Hepatocyte (in vitro differentiated cells): ENCODE results near the gene CDON. TPM values are rescaled to one million over a fixed set of nuclear protein-coding genes. Genes with fewer than 3 reads are reported as not detected.

Source experiments
- DNase-seq: peaks from one replicate; pipeline ENCODE4 v3.0.0-alpha.2; 2016; ENCODE audit warnings: low spot score
- H2AFZ ChIP-seq: fragments of 200-600 bp; sonication (generic); 2 replicates; pipeline ENCODE4 v1.6.0; 2016; ENCODE audit warnings: antibody characterized with exemption, mild to moderate bottlenecking
- H3K27ac ChIP-seq: fragments of 200-600 bp; sonication (generic); 2 replicates; pipeline ENCODE4 v1.5.1; 2016; ENCODE audit warnings: mild to moderate bottlenecking
- H3K27me3 ChIP-seq: fragments of 200-600 bp; sonication (generic); 2 replicates; pipeline ENCODE4 v1.6.1; 2016
- H3K36me3 ChIP-seq: fragments of 200-600 bp; sonication (generic); replicated peaks from 2 replicates; pipeline ENCODE4 v1.5.1; 2016; ENCODE audit warnings: low read depth; ENCODE audit not compliant: insufficient read depth
- H3K4me1 ChIP-seq: fragments of 200-600 bp; sonication (generic); 2 replicates; pipeline ENCODE4 v1.5.1; 2016; ENCODE audit warnings: mild to moderate bottlenecking, moderate library complexity; ENCODE audit not compliant: insufficient read depth
- H3K4me2 ChIP-seq: fragments of 200-600 bp; sonication (generic); 2 replicates; pipeline ENCODE4 v1.6.0; 2016
- H3K4me3 ChIP-seq: fragments of 200-600 bp; sonication (generic); 2 replicates; pipeline ENCODE4 v1.5.1; 2016; ENCODE audit warnings: mild to moderate bottlenecking
- H3K79me2 ChIP-seq: fragments of 200-600 bp; sonication (generic); 2 replicates; pipeline ENCODE4 v1.6.0; 2017; ENCODE audit warnings: mild to moderate bottlenecking
- H3K9me2 ChIP-seq: fragments of 200-600 bp; sonication (generic); replicated peaks from 2 replicates; pipeline ENCODE4 v1.6.0; 2017; ENCODE audit warnings: mild to moderate bottlenecking; ENCODE audit not compliant: insufficient read depth
- H3K9me3 ChIP-seq: fragments of 200-600 bp; sonication (generic); 2 replicates; pipeline ENCODE4 v1.5.1; 2016; ENCODE audit warnings: low read depth, mild to moderate bottlenecking
- H4K20me1 ChIP-seq: fragments of 200-600 bp; sonication (generic); 2 replicates; pipeline ENCODE4 v1.6.0; 2016; ENCODE audit warnings: mild to moderate bottlenecking; ENCODE audit not compliant: insufficient read depth, poor library complexity, severe bottlenecking
- EZH2 ChIP-seq: fragments of 200-600 bp; sonication (generic); IDR thresholded peaks from 2 replicates; pipeline ENCODE4 v1.6.1; 2016; ENCODE audit warnings: antibody characterized with exemption, mild to moderate bottlenecking, borderline replicate concordance
- EZH2phosphoT487 ChIP-seq: fragments of 200-600 bp; sonication (generic); IDR thresholded peaks from one replicate; pipeline ENCODE4 v1.6.1; 2018; ENCODE audit warnings: antibody characterized with exemption, mild to moderate bottlenecking, low read depth, moderate library complexity; ENCODE audit not compliant: unreplicated experiment, severe bottlenecking
- WGBS: methylation state at CpG from one replicate; pipeline ENCODE4 v1.1.6; 2016; ENCODE audit warnings: low lambda C conversion rate; ENCODE audit errors: missing lambda C conversion rate; 5-methylcytosine and 5-hydroxymethylcytosine counted together
- polyA plus RNA-seq: library from polyadenylated mRNA; unstranded; fragments of >200 nt; fragmentation: Nextera tagmentation; extraction: Ambion mirVana; gene quantifications from 2 replicates; pipeline ENCODE4 v1.2.1, GENCODE V29; 2016
- total RNA-seq: library from RNA; depleted of rRNA; stranded (reverse); fragments of >200 nt; gene quantifications from 2 replicates; pipeline ENCODE4 v1.2.3, GENCODE V29; 2014
- TF ChIP-seq, protein P1 (sequence below): fragments of 200-600 bp; sonication (generic); IDR thresholded peaks from 2 replicates; pipeline ENCODE4 v1.5.1; 2016; ENCODE audit warnings: antibody characterized with exemption, mild to moderate bottlenecking; ENCODE audit not compliant: poor library complexity

The CDON gene
- total and polyA plus RNA-seq, 2 experiments from 2014 or later = 17.5 to 41.9 TPM

DNA sequence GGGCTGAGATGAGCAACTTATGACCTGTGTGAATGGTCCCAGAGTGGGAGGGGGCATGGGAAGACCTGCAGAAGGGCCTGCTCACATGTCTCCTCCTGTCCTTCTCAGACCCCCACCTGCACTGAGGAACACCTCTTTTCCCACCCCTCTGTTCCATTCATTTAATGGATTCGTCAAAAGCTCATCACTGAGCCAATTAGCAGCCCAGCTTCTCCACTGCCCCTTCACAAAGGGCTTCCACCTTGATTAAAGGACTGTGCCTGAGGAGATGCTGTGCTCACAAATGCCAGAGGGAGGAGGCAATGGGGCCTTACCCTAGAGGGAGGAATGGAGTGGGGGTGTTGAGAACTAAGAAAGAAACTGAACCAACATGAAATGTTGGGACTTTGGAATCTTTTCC is 14.0 kb upstream of the CDON start:
- no peak overlapping the region for H2AFZ ChIP-seq
- H3K36me3 ChIP-seq = no peaks in the 10 kb centered on the region
- no peak overlapping the region for H3K4me2 ChIP-seq
- H3K27me3 ChIP-seq = no peaks in the 10 kb centered on the region
- no peak overlapping the region for H3K4me3 ChIP-seq
- no peaks in the 10 kb centered on the region for H3K9me3 ChIP-seq
- peaks cover 24% of the 10 kb centered on the region for H3K4me1 ChIP-seq
- H4K20me1 ChIP-seq = no peaks in the 10 kb centered on the region
- no peak overlapping the region for H3K27ac ChIP-seq
- 88% methylated on average over 1 of the region's 1 CpG for WGBS
- no peaks in the 10 kb centered on the region for H3K9me2 ChIP-seq
- H3K79me2 ChIP-seq = no peaks in the 10 kb centered on the region
- DNase-seq = no peak
- TF ChIP-seq, protein P1, sequence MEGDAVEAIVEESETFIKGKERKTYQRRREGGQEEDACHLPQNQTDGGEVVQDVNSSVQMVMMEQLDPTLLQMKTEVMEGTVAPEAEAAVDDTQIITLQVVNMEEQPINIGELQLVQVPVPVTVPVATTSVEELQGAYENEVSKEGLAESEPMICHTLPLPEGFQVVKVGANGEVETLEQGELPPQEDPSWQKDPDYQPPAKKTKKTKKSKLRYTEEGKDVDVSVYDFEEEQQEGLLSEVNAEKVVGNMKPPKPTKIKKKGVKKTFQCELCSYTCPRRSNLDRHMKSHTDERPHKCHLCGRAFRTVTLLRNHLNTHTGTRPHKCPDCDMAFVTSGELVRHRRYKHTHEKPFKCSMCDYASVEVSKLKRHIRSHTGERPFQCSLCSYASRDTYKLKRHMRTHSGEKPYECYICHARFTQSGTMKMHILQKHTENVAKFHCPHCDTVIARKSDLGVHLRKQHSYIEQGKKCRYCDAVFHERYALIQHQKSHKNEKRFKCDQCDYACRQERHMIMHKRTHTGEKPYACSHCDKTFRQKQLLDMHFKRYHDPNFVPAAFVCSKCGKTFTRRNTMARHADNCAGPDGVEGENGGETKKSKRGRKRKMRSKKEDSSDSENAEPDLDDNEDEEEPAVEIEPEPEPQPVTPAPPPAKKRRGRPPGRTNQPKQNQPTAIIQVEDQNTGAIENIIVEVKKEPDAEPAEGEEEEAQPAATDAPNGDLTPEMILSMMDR = no peak
- TF ChIP-seq EZH2phosphoT487 = no peak

DNA sequence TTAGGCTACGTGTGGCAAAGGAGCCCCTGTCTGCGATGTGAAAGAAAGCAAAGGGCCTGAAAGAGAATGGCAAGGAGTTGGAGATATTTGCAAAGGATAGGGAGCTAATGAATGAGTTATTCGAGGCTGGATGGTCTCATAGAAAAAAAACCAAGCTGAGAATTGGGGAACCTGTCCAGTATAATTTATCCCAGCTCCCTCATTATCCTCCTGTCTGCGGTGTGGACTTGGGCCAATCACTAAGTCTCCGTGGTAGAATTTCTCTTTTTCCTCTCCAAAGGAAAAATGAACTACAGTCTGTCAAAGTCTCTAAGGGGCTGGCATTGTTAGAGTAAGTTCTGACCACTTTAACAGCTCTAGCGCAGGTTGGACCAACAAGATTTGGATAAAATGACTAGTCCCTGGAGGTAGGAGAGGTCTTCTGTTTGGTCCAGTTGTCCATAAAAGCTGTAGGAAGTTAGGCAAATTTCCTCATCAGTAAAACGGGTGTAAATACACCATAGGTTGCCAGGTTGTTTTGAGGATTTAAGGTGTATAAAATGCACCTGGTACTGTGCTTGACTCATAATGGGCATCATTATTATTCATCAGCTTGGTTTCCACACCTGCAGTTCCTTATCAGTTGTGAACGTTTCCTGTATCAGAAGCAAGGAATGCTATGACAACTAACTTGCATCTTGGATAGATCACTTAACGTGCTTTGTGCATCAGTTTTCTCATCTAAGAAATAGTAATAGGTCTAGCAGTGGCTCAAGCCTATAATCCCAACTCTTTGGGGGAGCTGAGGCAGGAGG is 10.3 kb upstream of the CDON start:
- Histone ChIP-seq H3K9me2 (no peaks in the 10 kb centered on the region), H4K20me1 (no peaks in the 10 kb centered on the region), H3K9me3 (no peaks in the 10 kb centered on the region), H3K36me3 (no peaks in the 10 kb centered on the region), H3K27me3 (no peaks in the 10 kb centered on the region), H3K27ac (no peak overlapping the region), H3K4me1 (no peaks in the 10 kb centered on the region), H3K4me3 (no peak overlapping the region), H3K4me2 (no peak overlapping the region), H2AFZ (no peak overlapping the region), H3K79me2 (no peaks in the 10 kb centered on the region)
- no peak for DNase-seq
- TF ChIP-seq, protein P1 = no peak
- no peak for TF ChIP-seq EZH2phosphoT487
- TF ChIP-seq EZH2 = no peak
- 66% methylated on average over 9 of the region's 9 CpGs for WGBS

DNA sequence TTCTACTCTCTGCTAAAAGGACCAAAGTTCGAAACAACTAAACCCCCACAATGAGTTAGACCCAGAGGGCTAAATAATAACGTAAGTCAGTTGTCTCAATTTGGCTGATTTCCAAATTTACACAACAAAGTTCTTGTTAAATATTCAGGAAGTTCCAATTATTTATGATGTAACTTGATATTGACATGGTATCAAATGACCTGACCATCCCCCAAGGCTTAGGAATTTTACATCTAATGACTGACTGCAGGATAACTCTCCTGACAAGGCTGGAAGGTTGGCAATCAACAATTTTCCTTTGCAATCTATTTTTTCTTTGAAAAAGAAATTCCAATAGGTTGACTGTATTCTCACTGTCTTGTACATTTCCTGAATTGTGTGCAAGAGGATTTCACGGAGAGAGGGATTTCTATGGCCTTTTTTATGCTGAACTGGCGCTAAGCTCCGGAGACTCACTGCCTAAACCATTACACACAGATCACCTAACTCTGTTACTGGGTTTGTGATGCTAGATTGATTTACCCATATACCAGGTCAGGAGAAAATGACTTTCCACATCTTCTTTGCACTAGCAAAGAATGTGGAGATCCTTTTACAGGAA is 9.6 kb upstream of the CDON start:
- Histone ChIP-seq H3K9me3 (no peaks in the 10 kb centered on the region), H3K36me3 (no peaks in the 10 kb centered on the region), H3K4me1 (no peaks in the 10 kb centered on the region), H3K4me3 (no peak overlapping the region), H3K27ac (no peak overlapping the region), H3K9me2 (no peaks in the 10 kb centered on the region), H3K27me3 (no peaks in the 10 kb centered on the region), H2AFZ (no peak overlapping the region), H4K20me1 (no peaks in the 10 kb centered on the region), H3K4me2 (no peak overlapping the region), H3K79me2 (no peaks in the 10 kb centered on the region)
- DNase-seq = no peak
- TF ChIP-seq, protein P1 = no peak
- no peak for TF ChIP-seq EZH2
- TF ChIP-seq EZH2phosphoT487 = no peak
- WGBS = 55% methylated on average over 5 of the region's 5 CpGs
